ENCODE results near the gene TRABD2B.

TRABD2B gene

GRCh38 chr1:47886141-47886540 lies 111.0 kb downstream of the TRABD2B start:
- Histone ChIP-seq H3K4me1 (no peaks in the 10 kb centered on the region), H3K27ac (no peak overlapping the region), H3K9me3 (no peaks in the 10 kb centered on the region), H3K4me2 (no peak overlapping the region), H3K27me3 (no peaks in the 10 kb centered on the region), H3K4me3 (no peak overlapping the region), H3K36me3 (no peaks in the 10 kb centered on the region), H3K9ac (no peak overlapping the region), H4K20me1 (no peaks in the 10 kb centered on the region)
- no peak for TF ChIP-seq Cebpa-rat (IDR thresholded peaks at IDR 0.05)

- Histone ChIP-seq H3K27me3 (no peaks in the 10 kb centered on the region), H3K27ac (no peak overlapping the region), H4K20me1 (no peaks in the 10 kb centered on the region), H3K4me1 (no peaks in the 10 kb centered on the region), H3K9ac (no peak overlapping the region), H3K4me2 (no peak overlapping the region), H3K36me3 (no peaks in the 10 kb centered on the region), H3K9me3 (no peaks in the 10 kb centered on the region), H3K4me3 (no peak overlapping the region)
- TF ChIP-seq Cebpa-rat (IDR thresholded peaks at IDR 0.05), result no peak
Measured at GRCh38 chr1:47885062-47885830, 111.9 kb downstream of the TRABD2B start.

- no peaks in the 10 kb centered on the region for H3K27me3 ChIP-seq
- H3K9me3 ChIP-seq, result no peaks in the 10 kb centered on the region
Measured at GRCh38 chr1:47883963-47884362, 113.2 kb downstream of the TRABD2B start.

DNA sequence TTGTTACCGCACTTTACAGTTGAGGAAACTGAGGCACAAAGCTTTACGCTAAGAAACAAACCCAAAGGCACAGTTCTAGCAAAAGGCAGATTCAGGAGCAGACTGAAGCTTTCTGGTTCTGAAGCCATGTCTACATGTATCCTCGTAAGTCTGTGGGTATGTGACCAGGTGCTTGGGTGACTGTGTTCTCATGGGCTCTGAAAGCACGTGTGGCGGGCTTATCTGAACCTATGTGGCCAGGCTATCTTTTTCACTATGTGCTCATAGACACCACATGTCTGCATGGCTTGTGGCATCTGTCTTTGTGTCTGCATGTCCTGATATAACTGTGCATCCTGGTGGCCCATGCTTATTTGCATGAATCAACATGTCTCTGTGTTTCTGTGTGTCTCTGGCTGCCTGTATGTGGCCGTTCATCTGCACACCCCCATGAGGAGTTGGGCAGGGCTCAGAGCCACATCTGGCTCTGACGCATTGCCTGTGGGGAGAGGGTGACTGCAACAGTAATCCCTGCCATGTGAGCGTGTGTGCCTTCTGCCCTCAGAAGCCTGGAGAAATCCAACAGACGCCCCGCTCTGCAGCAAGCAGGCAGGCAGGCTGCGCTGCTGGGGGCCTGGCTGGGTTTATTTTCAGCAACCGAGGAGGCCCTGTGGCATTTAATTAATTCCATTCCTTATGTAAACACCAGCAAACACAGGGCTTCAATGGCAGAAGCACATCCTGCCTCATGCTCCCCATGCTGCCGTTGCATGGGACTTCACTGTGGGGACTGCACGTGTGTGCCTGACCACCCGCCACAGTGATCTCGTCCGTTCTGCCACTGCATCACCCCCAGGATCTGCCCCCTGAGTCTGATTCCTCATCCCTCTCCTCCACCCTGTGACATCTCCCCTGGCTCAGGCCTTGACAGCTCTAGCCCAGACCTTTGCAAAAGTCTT lies 115.4 kb downstream of the TRABD2B start:
- Histone ChIP-seq H3K9ac (no peak overlapping the region), H3K9me3 (no peaks in the 10 kb centered on the region), H3K4me2 (no peak overlapping the region), H3K4me3 (no peak overlapping the region), H3K27ac (no peak overlapping the region), H3K36me3 (no peaks in the 10 kb centered on the region), H3K4me1 (no peaks in the 10 kb centered on the region), H3K27me3 (no peaks in the 10 kb centered on the region), H4K20me1 (no peaks in the 10 kb centered on the region)
- no peak for TF ChIP-seq Cebpa-rat (IDR thresholded peaks at IDR 0.05)

More at GRCh38 chr1:47883963-47884362, 113.2 kb downstream of the TRABD2B start:
- no peaks in the 10 kb centered on the region for H3K36me3 ChIP-seq
- no peak overlapping the region for H3K27ac ChIP-seq
- TF ChIP-seq Cebpa-rat (IDR thresholded peaks at IDR 0.05), result no peak
- H4K20me1 ChIP-seq, result no peaks in the 10 kb centered on the region
- no peak overlapping the region for H3K9ac ChIP-seq
- no peaks in the 10 kb centered on the region for H3K4me1 ChIP-seq
- no peak overlapping the region for H3K4me2 ChIP-seq
- no peak overlapping the region for H3K4me3 ChIP-seq

DNA sequence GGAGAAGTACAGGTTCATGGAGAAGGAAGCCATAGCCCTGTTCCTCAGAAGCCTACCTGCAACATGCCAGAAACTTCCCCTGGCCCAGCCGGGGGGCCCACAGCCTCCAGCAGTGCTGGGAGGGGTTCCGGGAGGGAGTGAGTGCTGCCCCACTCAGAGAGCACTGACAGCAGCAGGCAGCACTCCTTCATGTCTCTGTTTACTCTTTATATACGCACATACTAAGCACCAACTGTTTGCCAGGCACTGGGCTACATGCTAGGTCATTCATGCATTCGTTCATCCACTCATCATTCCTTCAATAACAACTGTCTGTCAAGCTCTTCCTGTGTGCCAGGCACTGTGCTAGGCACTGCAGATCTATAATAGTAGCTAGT lies 120.6 kb downstream of the TRABD2B start:
- Histone ChIP-seq H3K27me3 (no peaks in the 10 kb centered on the region), H3K27ac (no peak overlapping the region), H3K9ac (no peak overlapping the region), H3K36me3 (no peaks in the 10 kb centered on the region), H4K20me1 (no peaks in the 10 kb centered on the region), H3K4me3 (no peak overlapping the region), H3K9me3 (no peaks in the 10 kb centered on the region), H3K4me2 (no peak overlapping the region), H3K4me1 (peaks cover 29% of the 10 kb centered on the region)
- TF ChIP-seq Cebpa-rat (IDR thresholded peaks at IDR 0.05), result no peak

DNA sequence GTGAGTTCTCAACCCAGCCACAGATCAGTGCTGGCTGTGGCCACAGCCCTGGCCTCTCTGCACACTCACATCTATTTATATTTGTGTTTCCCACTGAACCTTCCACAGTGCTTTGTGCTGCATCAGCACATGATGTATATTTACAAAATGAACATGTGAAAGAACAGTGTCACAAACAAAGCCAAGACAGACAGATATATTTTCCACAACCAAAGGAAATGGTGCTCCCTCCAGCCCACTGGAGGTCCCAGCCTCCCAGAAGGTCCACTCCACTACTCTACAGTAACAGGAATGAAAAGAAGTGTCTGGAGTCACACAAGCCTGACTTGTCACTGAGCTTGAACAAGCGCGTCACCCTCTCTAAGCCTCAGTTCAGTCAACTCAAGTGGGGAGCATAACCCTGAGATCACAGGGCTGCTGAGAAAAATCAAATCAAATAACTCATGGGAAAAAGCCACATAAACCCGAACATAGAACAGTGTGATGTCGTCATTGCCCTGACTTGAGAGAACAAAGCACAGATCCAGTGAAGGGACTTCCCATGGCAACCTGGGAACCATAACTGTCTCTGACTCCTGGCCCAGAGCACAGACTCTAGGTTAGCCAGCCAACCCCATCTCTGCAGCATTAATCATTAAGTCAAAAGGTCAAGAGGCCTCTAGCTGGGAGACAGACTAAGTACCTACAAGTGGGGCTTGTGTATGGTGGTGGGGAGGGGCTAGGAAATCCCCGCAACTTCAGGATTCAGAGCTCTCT lies 121.2 kb downstream of the TRABD2B start:
- Histone ChIP-seq H4K20me1 (no peaks in the 10 kb centered on the region), H3K27me3 (no peaks in the 10 kb centered on the region), H3K27ac (no peak overlapping the region), H3K9me3 (no peaks in the 10 kb centered on the region), H3K4me3 (no peak overlapping the region), H3K36me3 (no peaks in the 10 kb centered on the region), H3K9ac (no peak overlapping the region), H3K4me2 (no peak overlapping the region; the same call in 1 of the 2 replicates), H3K4me1 (peaks cover 32% of the 10 kb centered on the region)
- no peak for TF ChIP-seq Cebpa-rat (IDR thresholded peaks at IDR 0.05)

GRCh38 chr1:47875036-47875435 lies 122.1 kb downstream of the TRABD2B start:
- Histone ChIP-seq H3K4me1 (peaks cover 32% of the 10 kb centered on the region), H4K20me1 (no peaks in the 10 kb centered on the region), H3K4me3 (no peak overlapping the region), H3K36me3 (no peaks in the 10 kb centered on the region), H3K27ac (no peak overlapping the region), H3K9me3 (no peaks in the 10 kb centered on the region), H3K27me3 (no peaks in the 10 kb centered on the region), H3K9ac (no peak overlapping the region), H3K4me2 (no peak overlapping the region)
- no peak for TF ChIP-seq Cebpa-rat (IDR thresholded peaks at IDR 0.05)

GRCh38 chr1:47873337-47873736 lies 123.8 kb downstream of the TRABD2B start:
- H3K4me2 ChIP-seq, result no peak overlapping the region
- no peaks in the 10 kb centered on the region for H3K9me3 ChIP-seq
- H4K20me1 ChIP-seq, result no peaks in the 10 kb centered on the region

GRCh38 chr1:47872886-47873285 lies 124.3 kb downstream of the TRABD2B start:
- Histone ChIP-seq H3K27ac (no peak overlapping the region), H3K4me1 (peaks cover 32% of the 10 kb centered on the region), H3K27me3 (no peaks in the 10 kb centered on the region), H3K9me3 (no peaks in the 10 kb centered on the region), H3K4me3 (no peak overlapping the region), H3K36me3 (no peaks in the 10 kb centered on the region), H3K9ac (no peak overlapping the region), H4K20me1 (no peaks in the 10 kb centered on the region), H3K4me2 (no peak overlapping the region)
- no peak for TF ChIP-seq Cebpa-rat (IDR thresholded peaks at IDR 0.05)

More at GRCh38 chr1:47873337-47873736, 123.8 kb downstream of the TRABD2B start:
- H3K9ac ChIP-seq, result no peak overlapping the region
- H3K36me3 ChIP-seq, result no peaks in the 10 kb centered on the region
- no peak overlapping the region for H3K4me3 ChIP-seq
- H3K27ac ChIP-seq, result no peak overlapping the region
- no peaks in the 10 kb centered on the region for H3K27me3 ChIP-seq
- no peak for TF ChIP-seq Cebpa-rat (IDR thresholded peaks at IDR 0.05)
- H3K4me1 ChIP-seq, result peaks cover 32% of the 10 kb centered on the region
